Mucosa of gallbladder (tissue), 1 donor: Measurements from ENCODE around the gene LRRFIP1. TPM values are rescaled to one million over a fixed set of nuclear protein-coding genes. Genes with fewer than 3 reads are reported as not detected.
"Not testable (repeated sequence)": the region's sequence is repeated elsewhere in the genome, so short reads cannot be mapped to it uniquely, and the experiment has no call there.

Source experiments
- DNase-seq: peaks from one replicate; pipeline ENCODE4 v3.0.0-alpha.2; 2020; ENCODE audit warnings: low spot score
- total RNA-seq: library from RNA; stranded (reverse); gene quantifications from one replicate; pipeline ENCODE4 v1.2.1, GENCODE V29; 2021
- donor health status: DM: no; HTN: no; CAD: no.

LRRFIP1 gene
- total RNA-seq, 1 donor from 2014 or later = 104 TPM

GRCh38 chr2:237664151-237664550, 36.8 kb downstream of the LRRFIP1 start:
- no peak for DNase-seq

GRCh38 chr2:237665713-237666143, 38.3 kb downstream of the LRRFIP1 start:
- no peak for DNase-seq

- DNase-seq = no peak
Measured at GRCh38 chr2:237666606-237667005, 39.2 kb downstream of the LRRFIP1 start.

- DNase-seq = not testable (repeated sequence)
Measured at GRCh38 chr2:237667050-237667576, 39.7 kb downstream of the LRRFIP1 start.

GRCh38 chr2:237667893-237668292, 40.5 kb downstream of the LRRFIP1 start:
- no peak for DNase-seq

GRCh38 chr2:237668440-237668839, 41.1 kb downstream of the LRRFIP1 start:
- no peak for DNase-seq

GRCh38 chr2:237669283-237669627, 41.9 kb downstream of the LRRFIP1 start:
- no peak for DNase-seq

- DNase-seq = peak; percentile 72
Measured at GRCh38 chr2:237669628-237670392, 42.4 kb downstream of the LRRFIP1 start.

GRCh38 chr2:237670641-237671040, 43.3 kb downstream of the LRRFIP1 start:
- DNase-seq = no peak

- DNase-seq = no peak
Measured at GRCh38 chr2:237671466-237672138, 44.2 kb downstream of the LRRFIP1 start.

- DNase-seq = no peak
Measured at GRCh38 chr2:237672731-237673129, 45.3 kb downstream of the LRRFIP1 start.

GRCh38 chr2:237673130-237674001, 46.0 kb downstream of the LRRFIP1 start:
- peak; percentile 66 for DNase-seq

- peak; percentile 82 for DNase-seq
Measured at GRCh38 chr2:237674731-237675276, 47.4 kb downstream of the LRRFIP1 start.

GRCh38 chr2:237675316-237675715, 47.9 kb downstream of the LRRFIP1 start:
- no peak for DNase-seq

- DNase-seq = no peak
Measured at GRCh38 chr2:237680702-237681478, 53.5 kb downstream of the LRRFIP1 start.

GRCh38 chr2:237682151-237682550, 54.8 kb downstream of the LRRFIP1 start:
- DNase-seq = no peak

GRCh38 chr2:237682856-237683670, 55.7 kb downstream of the LRRFIP1 start:
- DNase-seq = no peak

GRCh38 chr2:237685408-237685807, 58.0 kb downstream of the LRRFIP1 start:
- DNase-seq = no peak

- no peak for DNase-seq
Measured at GRCh38 chr2:237686659-237687136, 59.3 kb downstream of the LRRFIP1 start.

- DNase-seq = no peak
Measured at GRCh38 chr2:237688081-237688480, 60.7 kb downstream of the LRRFIP1 start.
